Fibroblast of lung (primary cell): Measurements from ENCODE around the gene TXNL4B. TPM values are rescaled to one million over a fixed set of nuclear protein-coding genes. Genes with fewer than 3 reads are reported as not detected.

Source experiments
- DNase-seq, 2 donors: peaks; one replicate each; pipeline versions ENCODE4 v3.0.0 to v3.0.0-alpha.2; 2010; ENCODE audit warnings: low read depth in 2 of 2
- H2AFZ ChIP-seq: 2 replicates; pipeline ENCODE4 v1.5.1; 2012; ENCODE audit warnings: low read length, control low read depth, inconsistent platforms
- H3K27ac ChIP-seq: 2 replicates; pipeline ENCODE4 v1.5.1; 2011; ENCODE audit warnings: low read length, control low read depth; ENCODE audit not compliant: insufficient read depth
- H3K27me3 ChIP-seq: 2 replicates; pipeline ENCODE4 v1.5.1; 2011; ENCODE audit warnings: mild to moderate bottlenecking, low read length; ENCODE audit not compliant: control insufficient read depth, insufficient read depth
- H3K36me3 ChIP-seq: 2 replicates; pipeline ENCODE4 v1.5.1; 2011; ENCODE audit warnings: low read length; ENCODE audit not compliant: control insufficient read depth, insufficient read depth
- H3K4me1 ChIP-seq: 2 replicates; pipeline ENCODE4 v1.5.1; 2011; ENCODE audit warnings: low read length; ENCODE audit not compliant: control insufficient read depth, insufficient read depth; ENCODE audit errors: extremely low read depth
- H3K4me2 ChIP-seq: 2 replicates; pipeline ENCODE4 v1.5.1; 2011; ENCODE audit warnings: low read length, control low read depth; ENCODE audit not compliant: insufficient read depth; ENCODE audit errors: extremely low read depth
- H3K4me3 ChIP-seq, 4 experiments: fragments of 200-600 bp in 1 of 4; sonication (generic) in 1 of 4; replicated peaks in 1 of 4; 2 replicates each; pipeline ENCODE4 v1.5.1; 2011 to 2016; ENCODE audit warnings: low read length in 4 of 4, low read depth in 3 of 4, mild to moderate bottlenecking in 3 of 4, control low read depth in 2 of 4, inconsistent platforms in 1 of 4, mixed read lengths in 1 of 4; ENCODE audit not compliant: insufficient read depth in 1 of 4; ENCODE audit errors: control extremely low read depth in 1 of 4
- H3K79me2 ChIP-seq: 2 replicates; pipeline ENCODE4 v1.5.1; 2012; ENCODE audit warnings: mild to moderate bottlenecking, low read length, inconsistent platforms; ENCODE audit not compliant: control insufficient read depth, insufficient read depth
- H3K9ac ChIP-seq: 2 replicates; pipeline ENCODE4 v1.5.1; 2011; ENCODE audit warnings: mild to moderate bottlenecking, low read length, control low read depth; ENCODE audit not compliant: insufficient read depth
- H3K9me3 ChIP-seq: 2 replicates; pipeline ENCODE4 v1.5.1; 2012; ENCODE audit warnings: low read depth, low read length; ENCODE audit not compliant: control insufficient read depth, insufficient read depth
- H4K20me1 ChIP-seq: 2 replicates; pipeline ENCODE4 v1.5.1; 2011; ENCODE audit warnings: low read length; ENCODE audit not compliant: control insufficient read depth, insufficient read depth; ENCODE audit errors: extremely low read depth
- EZH2 ChIP-seq: IDR thresholded peaks from 2 replicates; pipeline ENCODE4 v1.5.1; 2012; ENCODE audit warnings: low read length, control low read depth, mild to moderate bottlenecking; ENCODE audit errors: missing control alignments
- polyA plus RNA-seq, 2 donors: library from polyadenylated mRNA; depleted of rRNA in 1 of 2; stranded (reverse) in 1 of 2; unstranded in 1 of 2; fragments of >200 nt; gene quantifications; 2 replicates each; pipeline ENCODE4 v1.2.1, GENCODE V29; 2011 to 2012; ENCODE audit warnings: missing spikeins in 1 of 2
- total RNA-seq: library from RNA; depleted of rRNA; stranded (reverse); fragments of >200 nt; gene quantifications from 2 replicates; pipeline ENCODE4 v1.2.1, GENCODE V29; 2014
- TF ChIP-seq, protein P1 (sequence below), 2 donors: IDR thresholded peaks in 1 of 2; conservative IDR thresholded peaks in 1 of 2; 1 replicate in 1 of 2; 2 replicates in 1 of 2; pipeline ENCODE4 v1.5.1; 2011 to 2012; ENCODE audit warnings: low read length in 2 of 2, control low read depth in 1 of 2, inconsistent platforms in 1 of 2, low read depth in 1 of 2, mild to moderate bottlenecking in 1 of 2

The TXNL4B gene
- total and polyA plus RNA-seq, 2 donors (not counting 1 experiment from before 2014, with no cell fraction given): 8.3 to 14.5 TPM

DNA sequence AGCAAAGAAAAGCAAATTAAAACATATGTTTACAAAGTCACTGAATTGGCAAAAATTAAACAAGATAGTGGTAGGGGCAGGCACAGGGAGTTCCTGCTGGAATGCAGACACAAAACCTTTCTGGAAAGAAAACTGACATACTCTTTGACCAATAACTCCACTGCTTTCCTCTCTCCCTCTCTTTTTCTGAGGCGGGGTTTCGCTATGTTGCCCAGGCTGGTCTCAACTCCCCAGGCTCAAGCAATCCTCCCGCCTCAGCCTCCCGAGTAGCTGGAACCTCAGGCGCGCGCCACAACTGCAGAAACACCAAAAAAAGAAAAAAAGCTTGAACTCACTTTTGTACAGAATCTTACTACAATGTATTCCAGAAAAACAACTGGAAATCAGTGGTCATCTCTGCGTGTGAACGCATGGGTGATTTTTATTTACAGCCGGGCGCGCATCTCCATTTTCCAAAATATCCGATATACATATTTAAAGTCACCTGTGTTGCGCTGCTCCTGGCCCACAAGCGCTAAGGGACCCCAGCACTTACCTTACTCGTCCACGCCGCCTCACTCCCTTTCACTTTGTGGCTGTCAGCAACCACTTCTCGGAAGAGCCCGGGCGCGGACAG, 480 bp downstream of the TXNL4B start:
- Histone ChIP-seq H3K4me3 (peak overlapping the region; percentile 85 to 92 (median 88)), H3K79me2 (peaks cover 59% of the 10 kb centered on the region), H3K9me3 (no peaks in the 10 kb centered on the region), H3K4me2 (peak overlapping the region; percentile 94), H3K27ac (peak overlapping the region; percentile 89), H3K4me1 (peaks cover 2% of the 10 kb centered on the region), H3K9ac (peak overlapping the region; percentile 77), H4K20me1 (no peaks in the 10 kb centered on the region), H3K27me3 (no peaks in the 10 kb centered on the region), H3K36me3 (peaks cover 12% of the 10 kb centered on the region), H2AFZ (peak overlapping the region; percentile 83)
- DNase-seq: peak; percentile 76 to 79
- TF ChIP-seq, protein P1, sequence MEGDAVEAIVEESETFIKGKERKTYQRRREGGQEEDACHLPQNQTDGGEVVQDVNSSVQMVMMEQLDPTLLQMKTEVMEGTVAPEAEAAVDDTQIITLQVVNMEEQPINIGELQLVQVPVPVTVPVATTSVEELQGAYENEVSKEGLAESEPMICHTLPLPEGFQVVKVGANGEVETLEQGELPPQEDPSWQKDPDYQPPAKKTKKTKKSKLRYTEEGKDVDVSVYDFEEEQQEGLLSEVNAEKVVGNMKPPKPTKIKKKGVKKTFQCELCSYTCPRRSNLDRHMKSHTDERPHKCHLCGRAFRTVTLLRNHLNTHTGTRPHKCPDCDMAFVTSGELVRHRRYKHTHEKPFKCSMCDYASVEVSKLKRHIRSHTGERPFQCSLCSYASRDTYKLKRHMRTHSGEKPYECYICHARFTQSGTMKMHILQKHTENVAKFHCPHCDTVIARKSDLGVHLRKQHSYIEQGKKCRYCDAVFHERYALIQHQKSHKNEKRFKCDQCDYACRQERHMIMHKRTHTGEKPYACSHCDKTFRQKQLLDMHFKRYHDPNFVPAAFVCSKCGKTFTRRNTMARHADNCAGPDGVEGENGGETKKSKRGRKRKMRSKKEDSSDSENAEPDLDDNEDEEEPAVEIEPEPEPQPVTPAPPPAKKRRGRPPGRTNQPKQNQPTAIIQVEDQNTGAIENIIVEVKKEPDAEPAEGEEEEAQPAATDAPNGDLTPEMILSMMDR (conservative IDR thresholded peaks at IDR 0.05 in 1 of 2, IDR thresholded peaks at IDR 0.05 in 1 of 2; ENCODE audit: low read depth in 1 of 2, low read length in 2 of 2): no peak
- no peak for TF ChIP-seq EZH2

DNA sequence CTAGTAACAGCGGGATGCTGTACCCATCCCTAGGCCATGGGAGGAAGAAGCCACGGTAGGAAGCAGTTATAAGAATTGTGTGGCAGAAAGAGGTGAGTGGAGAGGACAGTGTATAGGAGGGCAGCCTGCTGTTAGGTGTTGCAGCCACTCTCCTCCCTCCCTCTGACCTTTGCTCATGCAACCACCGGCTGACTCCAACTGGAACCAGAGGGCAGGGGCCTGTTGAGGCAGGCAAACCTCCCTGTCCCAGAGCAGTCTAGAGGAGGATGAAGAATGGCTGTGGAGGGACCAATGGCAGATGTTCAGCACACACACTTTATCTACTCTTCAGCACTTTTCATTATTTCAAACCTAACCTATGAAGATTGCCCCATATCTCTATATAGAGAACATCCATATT, 2.2 kb downstream of the TXNL4B start:
- no peak for DNase-seq
- TF ChIP-seq, protein P1 (conservative IDR thresholded peaks at IDR 0.05 in 1 of 2, IDR thresholded peaks at IDR 0.05 in 1 of 2; ENCODE audit: low read depth in 1 of 2, low read length in 2 of 2): no peak
- TF ChIP-seq EZH2: no peak

DNA sequence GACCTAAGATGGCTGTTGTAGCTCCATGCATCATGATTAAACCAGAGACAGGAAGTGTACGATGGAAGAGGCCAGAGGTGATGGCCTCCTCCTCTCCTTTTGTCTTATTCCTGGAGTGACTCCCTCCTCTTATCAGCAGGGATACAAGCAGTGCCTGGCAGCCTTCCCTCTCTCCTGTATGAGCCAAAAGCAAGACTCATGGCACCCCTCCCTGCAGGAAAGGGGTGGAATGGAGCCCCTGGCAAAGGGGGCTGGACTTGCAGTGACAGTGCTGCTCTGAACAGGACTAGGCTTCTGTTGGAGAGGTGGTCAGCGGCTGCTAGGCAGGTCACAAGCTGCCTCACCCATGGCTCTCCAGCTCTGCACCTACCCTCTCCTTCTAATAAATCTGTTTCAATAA, 8.4 kb downstream of the TXNL4B start:
- Histone ChIP-seq H3K4me1 (no peaks in the 10 kb centered on the region), H3K79me2 (peaks cover 3% of the 10 kb centered on the region), H3K27me3 (no peaks in the 10 kb centered on the region), H3K4me3 (no peak overlapping the region), H3K4me2 (no peak overlapping the region), H3K9me3 (no peaks in the 10 kb centered on the region), H2AFZ (no peak overlapping the region), H3K36me3 (peaks cover 6% of the 10 kb centered on the region), H4K20me1 (no peaks in the 10 kb centered on the region), H3K27ac (no peak overlapping the region), H3K9ac (no peak overlapping the region)
- DNase-seq: no peak
- TF ChIP-seq EZH2: no peak
- TF ChIP-seq, protein P1 (conservative IDR thresholded peaks at IDR 0.05 in 1 of 2, IDR thresholded peaks at IDR 0.05 in 1 of 2; ENCODE audit: low read depth in 1 of 2, low read length in 2 of 2): no peak

More for the DNA sequence above, 2.2 kb downstream of the TXNL4B start:
- Histone ChIP-seq H3K4me3 (no peak overlapping the region), H3K9me3 (no peaks in the 10 kb centered on the region), H3K4me1 (peaks cover 2% of the 10 kb centered on the region), H4K20me1 (no peaks in the 10 kb centered on the region), H2AFZ (no peak overlapping the region), H3K27ac (no peak overlapping the region), H3K27me3 (no peaks in the 10 kb centered on the region), H3K36me3 (peaks cover 8% of the 10 kb centered on the region), H3K79me2 (peaks cover 54% of the 10 kb centered on the region), H3K9ac (no peak overlapping the region), H3K4me2 (peak overlapping the region; percentile 8)
